Endodermal cell (in vitro differentiated cells): ENCODE measurements around the gene NID1. TPM values are rescaled to one million over a fixed set of nuclear protein-coding genes. Genes with fewer than 3 reads are reported as not detected.

ENCODE experiments used
- DNase-seq: peaks from one replicate; pipeline ENCODE4 v3.0.0-alpha.2; 2017
- H3K27ac ChIP-seq: 2 replicates; pipeline ENCODE4 v1.5.1; 2013; ENCODE audit warnings: mild to moderate bottlenecking, low read depth, low read length, moderate library complexity
- H3K27me3 ChIP-seq: 2 replicates; pipeline ENCODE4 v1.6.1; 2013; ENCODE audit warnings: mild to moderate bottlenecking, low read length, moderate library complexity; ENCODE audit not compliant: insufficient read depth, control insufficient read depth, poor library complexity, severe bottlenecking
- H3K36me3 ChIP-seq: 2 replicates; pipeline ENCODE4 v1.7.0; 2013; ENCODE audit warnings: mild to moderate bottlenecking, low read length, moderate library complexity; ENCODE audit not compliant: control insufficient read depth, insufficient read depth
- H3K4me1 ChIP-seq: one replicate; pipeline ENCODE4 v1.7.0; 2013; ENCODE audit warnings: low read length; ENCODE audit not compliant: control insufficient read depth, insufficient read depth
- H3K4me3 ChIP-seq: 2 replicates; pipeline ENCODE4 v1.5.1; 2013; ENCODE audit warnings: mild to moderate bottlenecking, low read length, moderate library complexity
- H3K9ac ChIP-seq: 2 replicates; pipeline ENCODE4 v1.6.1; 2013; ENCODE audit warnings: mild to moderate bottlenecking, low read length, moderate library complexity; ENCODE audit not compliant: poor library complexity, severe bottlenecking; ENCODE audit errors: extremely low read depth
- H3K9me3 ChIP-seq: 2 replicates; pipeline ENCODE4 v1.6.1; 2013; ENCODE audit warnings: mild to moderate bottlenecking, low read length, moderate library complexity; ENCODE audit not compliant: control insufficient read depth
- H3K27ac Mint-ChIP-seq: 2 replicates; pipeline ENCODE4 v1.8.0; 2020; ENCODE audit warnings: mixed read lengths
- H3K27me3 Mint-ChIP-seq: 2 replicates; pipeline ENCODE4 v1.8.0; 2021; ENCODE audit warnings: mild to moderate bottlenecking, mixed read lengths; ENCODE audit not compliant: insufficient read depth
- H3K36me3 Mint-ChIP-seq: 2 replicates; pipeline ENCODE4 v1.8.0; 2020; ENCODE audit warnings: low read depth, mixed read lengths
- H3K4me1 Mint-ChIP-seq: 2 replicates; pipeline ENCODE4 v1.8.0; 2020; ENCODE audit warnings: mixed read lengths
- H3K4me3 Mint-ChIP-seq: 2 replicates; pipeline ENCODE4 v1.8.0; 2020; ENCODE audit warnings: mild to moderate bottlenecking, moderate library complexity, mixed read lengths
- H3K9me3 Mint-ChIP-seq: 2 replicates; pipeline ENCODE4 v1.8.0; 2020; ENCODE audit warnings: mild to moderate bottlenecking, mixed read lengths
- CTCF ChIP-seq: fragments of 200-600 bp; sonication (generic); conservative IDR thresholded peaks from 2 replicates; pipeline ENCODE4 v1.5.0; 2021; ENCODE audit warnings: antibody characterized with exemption, mild to moderate bottlenecking
- WGBS, 2 experiments: methylation state at CpG; one replicate each; pipeline versions ENCODE4 v1.1.5 to v1.1.7; 2013; ENCODE audit warnings: missing lambda C conversion rate in 2 of 2, mixed read lengths in 1 of 2; ENCODE audit not compliant: insufficient coverage in 1 of 2, insufficient read length in 1 of 2; 5-methylcytosine and 5-hydroxymethylcytosine counted together
- total RNA-seq, 2 donors: library from RNA; stranded (reverse); fragmentation: NEBNext Ultra II Directional in 1 of 2; extraction: Animal tissue kit (Norgen Biotek cat#: 25700) in 1 of 2; gene quantifications; 2 replicates in 1 of 2; 3 replicates in 1 of 2; pipeline ENCODE4 v1.2.1, GENCODE V29; 2021

Gene NID1
- total RNA-seq, 2 donors from 2014 or later = 12.7 to 18.3 TPM

- H3K9ac ChIP-seq = no peak overlapping the region
- H3K27ac Mint-ChIP-seq = no peak overlapping the region
- H3K4me3 Mint-ChIP-seq = no peak overlapping the region
- TF ChIP-seq CTCF = no peak
- H3K9me3 ChIP-seq = no peaks in the 10 kb centered on the region
- peaks cover 2% of the 10 kb centered on the region for H3K36me3 Mint-ChIP-seq
- H3K9me3 Mint-ChIP-seq = no peaks in the 10 kb centered on the region
- H3K4me3 ChIP-seq = no peak overlapping the region
- H3K27me3 Mint-ChIP-seq = no peaks in the 10 kb centered on the region
- H3K4me1 ChIP-seq = no peaks in the 10 kb centered on the region
- WGBS, 2 experiments = 96 to 100% methylated on average over 10 to 14 of the region's 14 CpGs
- DNase-seq = no peak
- no peaks in the 10 kb centered on the region for H3K27me3 ChIP-seq
- no peaks in the 10 kb centered on the region for H3K4me1 Mint-ChIP-seq
- H3K27ac ChIP-seq = no peak overlapping the region
- no peaks in the 10 kb centered on the region for H3K36me3 ChIP-seq
Measured at GRCh38 chr1:236025836-236026235, 39.1 kb downstream of the NID1 start.

GRCh38 chr1:236024641-236025040, 40.2 kb downstream of the NID1 start:
- Mint-ChIP-seq H3K4me1 (no peaks in the 10 kb centered on the region), H3K36me3 (peaks cover 2% of the 10 kb centered on the region), H3K27me3 (no peaks in the 10 kb centered on the region), H3K27ac (no peak overlapping the region), H3K4me3 (no peak overlapping the region), H3K9me3 (no peaks in the 10 kb centered on the region)
- no peaks in the 10 kb centered on the region for H3K4me1 ChIP-seq
- H3K27me3 ChIP-seq = no peaks in the 10 kb centered on the region
- H3K36me3 ChIP-seq = no peaks in the 10 kb centered on the region
- no peak for TF ChIP-seq CTCF
- no peak for DNase-seq
- H3K4me3 ChIP-seq = no peak overlapping the region
- 86 to 92% methylated on average over 5 to 7 of the region's 7 CpGs for WGBS, 2 experiments
- no peaks in the 10 kb centered on the region for H3K9me3 ChIP-seq
- no peak overlapping the region for H3K9ac ChIP-seq
- H3K27ac ChIP-seq = no peak overlapping the region

- DNase-seq = no peak
- peaks cover 2% of the 10 kb centered on the region for H3K36me3 Mint-ChIP-seq
- no peaks in the 10 kb centered on the region for H3K27me3 Mint-ChIP-seq
- no peaks in the 10 kb centered on the region for H3K36me3 ChIP-seq
- no peak overlapping the region for H3K9ac ChIP-seq
- no peaks in the 10 kb centered on the region for H3K4me1 Mint-ChIP-seq
- no peaks in the 10 kb centered on the region for H3K9me3 ChIP-seq
- H3K4me1 ChIP-seq = no peaks in the 10 kb centered on the region
- 92 to 94% methylated on average over 9 to 15 of the region's 15 CpGs for WGBS, 2 experiments
- TF ChIP-seq CTCF = no peak
- no peak overlapping the region for H3K4me3 ChIP-seq
- no peaks in the 10 kb centered on the region for H3K9me3 Mint-ChIP-seq
- no peak overlapping the region for H3K4me3 Mint-ChIP-seq
- no peak overlapping the region for H3K27ac Mint-ChIP-seq
- H3K27ac ChIP-seq = no peak overlapping the region
- no peaks in the 10 kb centered on the region for H3K27me3 ChIP-seq
Measured at GRCh38 chr1:236023926-236024565, 40.8 kb downstream of the NID1 start.
